H9 (cell line): Measurements from ENCODE around the gene BANP. TPM values are rescaled to one million over a fixed set of nuclear protein-coding genes. Genes with fewer than 3 reads are reported as not detected.

ENCODE experiments used
- DNase-seq: peaks from one replicate; pipeline ENCODE4 v3.0.0-alpha.2; 2017
- H2AFZ ChIP-seq: one replicate; pipeline ENCODE4 v1.6.1; 2013; ENCODE audit warnings: mild to moderate bottlenecking, low read length, control low read depth, moderate library complexity
- H2AK5ac ChIP-seq: 2 replicates; pipeline ENCODE4 v1.6.1; 2013; ENCODE audit warnings: low read length, control low read depth, mixed read lengths; ENCODE audit not compliant: insufficient read length
- H2BK120ac ChIP-seq: one replicate; pipeline ENCODE4 v1.6.1; 2013; ENCODE audit warnings: low read depth, mild to moderate bottlenecking, low read length, control low read depth, inconsistent platforms; ENCODE audit not compliant: poor library complexity, severe bottlenecking
- H2BK12ac ChIP-seq: 2 replicates; pipeline ENCODE4 v1.6.1; 2013; ENCODE audit warnings: low read length, control low read depth, mixed read lengths, low read depth; ENCODE audit not compliant: insufficient read length
- H2BK15ac ChIP-seq: 2 replicates; pipeline ENCODE4 v1.6.1; 2013; ENCODE audit warnings: low read depth, low read length, control low read depth
- H2BK20ac ChIP-seq: one replicate; pipeline ENCODE4 v1.6.1; 2013; ENCODE audit warnings: low read depth, mild to moderate bottlenecking, low read length, control low read depth, inconsistent platforms; ENCODE audit not compliant: poor library complexity, severe bottlenecking
- H2BK5ac ChIP-seq: 2 replicates; pipeline ENCODE4 v1.6.1; 2013; ENCODE audit warnings: low read length, control low read depth, mixed read lengths; ENCODE audit not compliant: insufficient read length
- H3K14ac ChIP-seq: 2 replicates; pipeline ENCODE4 v1.6.1; 2013; ENCODE audit warnings: low read length, control low read depth; ENCODE audit not compliant: insufficient read depth
- H3K18ac ChIP-seq: 2 replicates; pipeline ENCODE4 v1.6.1; 2013; ENCODE audit warnings: low read depth, mild to moderate bottlenecking, mixed read lengths, low read length, control low read depth; ENCODE audit not compliant: insufficient read length
- H3K23ac ChIP-seq: 2 replicates; pipeline ENCODE4 v1.6.1; 2013; ENCODE audit warnings: low read length, control low read depth, mixed read lengths, low read depth; ENCODE audit not compliant: insufficient read length
- H3K23me2 ChIP-seq: 2 replicates; pipeline ENCODE4 v1.6.1; 2013; ENCODE audit warnings: low read depth, mild to moderate bottlenecking, mixed read lengths, low read length, control low read depth; ENCODE audit not compliant: insufficient read length, poor library complexity, severe bottlenecking
- H3K27ac ChIP-seq: 2 replicates; pipeline ENCODE4 v1.5.1; 2013; ENCODE audit warnings: low read length, control low read depth, mixed read lengths, low read depth; ENCODE audit not compliant: insufficient read length
- H3K27me3 ChIP-seq: 2 replicates; pipeline ENCODE4 v1.6.1; 2013; ENCODE audit warnings: low read length, control low read depth, inconsistent platforms; ENCODE audit not compliant: insufficient read depth
- H3K4ac ChIP-seq: 2 replicates; pipeline ENCODE4 v1.6.1; 2013; ENCODE audit warnings: low read depth, mild to moderate bottlenecking, control low read depth, inconsistent platforms, low read length, moderate library complexity
- H3K4me1 ChIP-seq: 2 replicates; pipeline ENCODE4 v1.6.1; 2013; ENCODE audit warnings: low read length, control low read depth, inconsistent platforms; ENCODE audit not compliant: insufficient read depth
- H3K4me2 ChIP-seq: 2 replicates; pipeline ENCODE4 v1.6.1; 2013; ENCODE audit warnings: low read length, control low read depth, mixed read lengths; ENCODE audit not compliant: insufficient read length, insufficient read depth
- H3K56ac ChIP-seq: 2 replicates; pipeline ENCODE4 v1.6.1; 2013; ENCODE audit warnings: low read depth, mild to moderate bottlenecking, mixed read lengths, low read length, control low read depth; ENCODE audit not compliant: insufficient read length
- H3K79me1 ChIP-seq: 2 replicates; pipeline ENCODE4 v1.6.1; 2013; ENCODE audit warnings: low read depth, mild to moderate bottlenecking, moderate library complexity, low read length, control low read depth, inconsistent platforms; ENCODE audit not compliant: insufficient read depth, poor library complexity, severe bottlenecking
- H3K79me2 ChIP-seq: 2 replicates; pipeline ENCODE4 v1.6.1; 2013; ENCODE audit warnings: low read length, control low read depth, inconsistent platforms; ENCODE audit not compliant: insufficient read depth
- H3K9ac ChIP-seq: 2 replicates; pipeline ENCODE4 v1.6.1; 2013; ENCODE audit warnings: low read length, control low read depth, mixed read lengths; ENCODE audit not compliant: insufficient read length; ENCODE audit errors: extremely low read depth
- H3K9me3 ChIP-seq: one replicate; pipeline ENCODE4 v1.6.1; 2013; ENCODE audit warnings: low read depth, low read length, inconsistent platforms; ENCODE audit not compliant: control insufficient read depth
- H3T11ph ChIP-seq: one replicate; pipeline ENCODE4 v1.6.1; 2013; ENCODE audit warnings: mild to moderate bottlenecking, low read length, control low read depth, inconsistent platforms
- H4K20me1 ChIP-seq: one replicate; pipeline ENCODE4 v1.6.1; 2013; ENCODE audit not compliant: control insufficient read depth, insufficient read length, insufficient read depth
- H4K5ac ChIP-seq: 2 replicates; pipeline ENCODE4 v1.6.1; 2013; ENCODE audit warnings: low read depth, mild to moderate bottlenecking, mixed read lengths, low read length, control low read depth; ENCODE audit not compliant: insufficient read length
- H4K8ac ChIP-seq: replicated peaks from 2 replicates; pipeline ENCODE4 v1.6.1; 2013; ENCODE audit warnings: low read length, control low read depth, mixed read lengths, low read depth; ENCODE audit not compliant: insufficient read length
- H4K91ac ChIP-seq: 2 replicates; pipeline ENCODE4 v1.6.1; 2013; ENCODE audit warnings: low read depth, mild to moderate bottlenecking, moderate library complexity, mixed read lengths, low read length, control low read depth; ENCODE audit not compliant: insufficient read length
- H3K27ac Mint-ChIP-seq, 3 experiments: 2 replicates in 2 of 3; 3 replicates in 1 of 3; pipeline ENCODE4 v1.8.0; 2020 to 2021; ENCODE audit warnings: mixed read lengths in 3 of 3, mild to moderate bottlenecking in 1 of 3, moderate library complexity in 1 of 3
- H3K27me3 Mint-ChIP-seq: 2 replicates; pipeline ENCODE4 v1.8.0; 2021; ENCODE audit warnings: low read depth, mild to moderate bottlenecking, moderate library complexity, mixed read lengths
- H3K36me3 Mint-ChIP-seq, 3 experiments: 2 replicates in 2 of 3; 3 replicates in 1 of 3; pipeline ENCODE4 v1.8.0; 2020 to 2021; ENCODE audit warnings: low read depth in 3 of 3, mixed read lengths in 3 of 3; ENCODE audit not compliant: insufficient read depth in 1 of 3
- H3K4me1 Mint-ChIP-seq, 2 experiments: 2 replicates each; pipeline ENCODE4 v1.8.0; 2020; ENCODE audit warnings: mixed read lengths in 2 of 2
- H3K4me3 Mint-ChIP-seq, 2 experiments: 2 replicates in 1 of 2; 3 replicates in 1 of 2; pipeline ENCODE4 v1.8.0; 2020 to 2021; ENCODE audit warnings: mild to moderate bottlenecking in 2 of 2, mixed read lengths in 2 of 2, moderate library complexity in 1 of 2
- H3K9me3 Mint-ChIP-seq, 2 experiments: 2 replicates in 1 of 2; 3 replicates in 1 of 2; pipeline ENCODE4 v1.8.0; 2020; ENCODE audit warnings: mild to moderate bottlenecking in 2 of 2, mixed read lengths in 2 of 2, moderate library complexity in 1 of 2
- CTCF ChIP-seq: fragments of 200-600 bp; sonication (generic); conservative IDR thresholded peaks from 3 replicates; pipeline ENCODE4 v1.8.0; 2021; ENCODE audit warnings: antibody characterized with exemption, mild to moderate bottlenecking
- WGBS: extraction: QIAGEN DNeasy Blood & Tissue Kit; methylation state at CpG from one replicate; pipeline ENCODE4 v1.1.7; 2013; ENCODE audit warnings: missing lambda C conversion rate, low lambda C conversion rate, mixed read lengths; ENCODE audit not compliant: insufficient read length; ENCODE audit errors: extremely low coverage; 5-methylcytosine and 5-hydroxymethylcytosine counted together
- total RNA-seq: library from RNA; stranded (reverse); gene quantifications from 2 replicates; pipeline ENCODE4 v1.2.1, GENCODE V29; 2021

The BANP gene
- total RNA-seq, 1 experiment from 2014 or later = 24.9 TPM

GRCh38 chr16:87970186-87970585 is 19.0 kb downstream of the BANP start:
- WGBS = no CpG with 5 or more reads among the region's 3 CpGs
- Histone ChIP-seq H3K4ac (no peak overlapping the region), H3K23ac (no peak overlapping the region), H3K27ac (no peak overlapping the region), H3K14ac (no peak overlapping the region), H3K79me2 (peaks cover 29% of the 10 kb centered on the region; the same call in 1 of the 2 replicates), H2AFZ (no peak overlapping the region), H2BK12ac (no peak overlapping the region), H2AK5ac (no peak overlapping the region), H2BK120ac (no peak overlapping the region), H2BK15ac (no peak overlapping the region), H3K9me3 (no peaks in the 10 kb centered on the region), H3K79me1 (peaks cover 15% of the 10 kb centered on the region), H3K18ac (no peak overlapping the region), H2BK5ac (no peak overlapping the region), H3K27me3 (no peaks in the 10 kb centered on the region), H4K8ac (no peak overlapping the region), H3K23me2 (no peaks in the 10 kb centered on the region), H3K56ac (no peak overlapping the region), H4K5ac (no peak overlapping the region), H4K20me1 (no peaks in the 10 kb centered on the region), H3K4me1 (no peaks in the 10 kb centered on the region), H4K91ac (no peak overlapping the region), H2BK20ac (no peak overlapping the region), H3T11ph (no peak overlapping the region), H3K4me2 (no peak overlapping the region), H3K9ac (no peak overlapping the region)
- no peak for DNase-seq
- Mint-ChIP-seq H3K9me3 (peaks cover 21 to 24% of the 10 kb centered on the region in 2 experiments), H3K36me3 (peaks cover 24 to 28% (median 26%) of the 10 kb centered on the region in 3 experiments), H3K4me3 (no peak overlapping the region), H3K27ac (no peak overlapping the region), H3K4me1 (peaks cover 14 to 16% of the 10 kb centered on the region in 2 experiments), H3K27me3 (no peaks in the 10 kb centered on the region)
- no peak for TF ChIP-seq CTCF
